GM18498 (cell line): ENCODE measurements around the gene SPTBN2.

Experiments used
- ATAC-seq: cut with Tn5 transposase; IDR thresholded peaks from one replicate; pipeline ENCODE4 v1.9.1; 2021; ENCODE audit warnings: mild to moderate bottlenecking, moderate library complexity; ENCODE audit not compliant: unreplicated experiment

The SPTBN2 gene

GRCh38 chr11:66704659-66705360 is 24.2 kb downstream of the SPTBN2 start:
- ATAC-seq: no peak

- ATAC-seq: no peak
These were observed 27.4 kb downstream of the SPTBN2 start for GRCh38 chr11:66701432-66702240.

GRCh38 chr11:66700742-66701141 is 28.3 kb downstream of the SPTBN2 start:
- ATAC-seq: no peak

GRCh38 chr11:66700337-66700736 is 28.7 kb downstream of the SPTBN2 start:
- ATAC-seq: no peak

- no peak for ATAC-seq
These were observed 30.5 kb downstream of the SPTBN2 start for GRCh38 chr11:66698491-66698890.

GRCh38 chr11:66697988-66698387 is 31.0 kb downstream of the SPTBN2 start:
- no peak for ATAC-seq

- ATAC-seq: no peak
These were observed 32.9 kb downstream of the SPTBN2 start for GRCh38 chr11:66696146-66696545.

- ATAC-seq: no peak
These were observed 34.2 kb downstream of the SPTBN2 start for GRCh38 chr11:66694732-66695207.

- no peak for ATAC-seq
These were observed 35.0 kb downstream of the SPTBN2 start for GRCh38 chr11:66694056-66694410.

- no peak for ATAC-seq
These were observed 35.5 kb downstream of the SPTBN2 start for GRCh38 chr11:66693356-66694055.

- no peak for ATAC-seq
These were observed 36.1 kb downstream of the SPTBN2 start for GRCh38 chr11:66692871-66693331.

- ATAC-seq: no peak
These were observed 36.6 kb downstream of the SPTBN2 start for GRCh38 chr11:66692446-66692845.

GRCh38 chr11:66691311-66691980 is 37.6 kb downstream of the SPTBN2 start:
- ATAC-seq: no peak

GRCh38 chr11:66689661-66690590 is 39.1 kb downstream of the SPTBN2 start:
- no peak for ATAC-seq

- ATAC-seq: no peak
These were observed 40.2 kb downstream of the SPTBN2 start for GRCh38 chr11:66688561-66689534.

- no peak for ATAC-seq
These were observed 41.2 kb downstream of the SPTBN2 start for GRCh38 chr11:66687831-66688281.

GRCh38 chr11:66686801-66687750 is 41.9 kb downstream of the SPTBN2 start:
- no peak for ATAC-seq
